Heart left ventricle (tissue), 13 donors: ENCODE measurements around the gene CNTNAP5.

ENCODE experiments used
- CTCF ChIP-seq, 12 donors: fragments of 200-600 bp; sonication (generic) in 4 of 12; IDR thresholded peaks; one replicate each; pipeline versions ENCODE4 v1.5.0 to v1.8.0; 2018 to 2022; ENCODE audit warnings: antibody characterized with exemption in 12 of 12, mild to moderate bottlenecking in 5 of 12
- POLR2A ChIP-seq, 2 donors: fragments of 450-650 bp; IDR thresholded peaks; one replicate each; pipeline ENCODE4 v1.6.1; 2017; ENCODE audit warnings: antibody characterized with exemption in 2 of 2, mild to moderate bottlenecking in 2 of 2, moderate library complexity in 2 of 2
- donor health status: ischemic (EF 13 %, LVEDD 7.1; RV severe dilation, severe dysfunction).
- donor health status: DM: no; HTN: yes; CAD: no.
- donor health status: DM: no; HTN: no; CAD: no.
- donor health status: ischemic (EF 25% LVEDD 6.9; RV normal size, moderate dysfunction).
- donor health status: ischemic (EF 25% LVEDD 5.7; RV mildly dilated, moderate dysfunction).
- donor health status: ischemic (EF 35%, LVEDD 5.7; RV mildly dilated, moderate dysfunction).
- donor health status: nonischemic (EF 11% LVEDD 7.7; RV severe dilation, severe dysfunction).
- donor health status: DM: yes; HTN: yes; CAD: no.
- donor health status: PGD.
- donor health status: ischemic (EF 29% LVEDD 5.4; RV normal size, mild dysfunction).
- donor health status: nonischemic (EF 23%, LVEDD 6.1; RV moderate dilation, normal function).

DNA sequence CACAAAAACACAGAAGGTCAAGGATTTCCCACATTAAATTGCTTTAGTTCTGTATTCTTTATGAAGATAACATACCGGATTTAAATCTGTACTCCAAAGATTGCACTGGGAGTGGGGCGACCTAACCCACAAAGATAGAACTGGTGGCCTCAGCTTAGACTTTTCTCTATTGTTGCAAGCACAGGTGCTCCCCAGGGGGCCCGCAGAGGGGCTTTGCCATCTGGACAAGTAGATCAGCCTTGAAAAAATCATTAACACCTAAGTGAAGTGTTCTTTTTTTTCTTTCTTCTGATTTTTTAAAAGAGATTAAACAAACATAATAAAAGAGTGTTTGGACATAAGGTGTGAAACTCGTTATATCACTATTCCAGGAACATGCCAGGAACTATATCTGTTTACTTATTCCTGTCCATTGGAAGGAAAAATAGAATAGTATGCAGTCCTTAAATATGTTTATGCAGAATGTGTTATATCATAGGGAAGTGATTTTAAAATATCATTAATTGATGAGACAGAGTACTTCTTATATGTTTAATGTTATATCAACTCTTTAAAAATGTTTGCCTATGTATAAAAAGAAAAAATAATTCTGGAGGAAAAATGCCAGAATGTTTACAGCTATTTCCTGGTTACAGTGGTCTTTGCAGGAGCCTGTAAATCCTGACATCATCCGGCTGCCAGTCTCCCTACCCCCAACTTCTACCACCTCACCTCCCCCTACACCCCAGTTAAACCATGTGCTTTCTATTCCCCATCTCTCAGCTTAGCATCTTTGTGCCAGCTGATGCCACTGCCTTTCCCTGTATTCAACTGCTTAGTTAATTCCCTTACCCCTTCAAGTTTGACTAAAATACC is 679.2 kb downstream of the CNTNAP5 start:
- TF ChIP-seq CTCF (IDR thresholded peaks at IDR 0.05) (no peak), POLR2A (IDR thresholded peaks at IDR 0.05) (no peak)
